IMR-90 (cell line): Measurements from ENCODE around the gene TCEA2. TPM values are rescaled to one million over a fixed set of nuclear protein-coding genes. Genes with fewer than 3 reads are reported as not detected.

Source experiments
- ATAC-seq: fragments of 200-7000 bp; cut with Tn5 transposase; 2 replicates; pipeline ENCODE4 v1.9.1; 2020; ENCODE audit warnings: low read depth, mild to moderate bottlenecking, moderate library complexity
- BruUV-seq: library from RNA; stranded (reverse); fragments of 400-500 nt; replicated peaks from 2 replicates; lab custom pipeline; 2021; lab: Mats Ljungman, UMichigan
- CTCF ChIA-PET: fragments of 300-600 bp; formaldehyde crosslinking; extraction: SDS; loops from one replicate; lab custom pipeline; 2021; ENCODE audit warnings: antibody characterized with exemption; lab: Yijun Ruan, JAX
- POLR2A ChIA-PET: fragments of 300-600 bp; sonication (Branson Sonifier 250); formaldehyde crosslinking; loops from one replicate; lab custom pipeline; 2022; ENCODE audit warnings: antibody characterized with exemption; ENCODE audit not compliant: unreplicated experiment; lab: Charles Lee
- DNase-seq: peaks from one replicate; pipeline ENCODE4 v3.0.0; 2013
- H2AFZ ChIP-seq: replicated peaks from 2 replicates; pipeline ENCODE3; 2013; ENCODE audit warnings: low read length, mild to moderate bottlenecking; ENCODE audit not compliant: poor library complexity
- H2AK5ac ChIP-seq: 2 replicates; pipeline ENCODE4 v1.6.1; 2013; ENCODE audit warnings: low read depth, low read length, inconsistent platforms
- H2AK9ac ChIP-seq: replicated peaks from 2 replicates; pipeline ENCODE3; 2013; ENCODE audit warnings: mild to moderate bottlenecking, low read depth, low read length, moderate library complexity; ENCODE audit not compliant: poor library complexity
- H2BK120ac ChIP-seq: 2 replicates; pipeline ENCODE4 v1.6.1; 2013; ENCODE audit warnings: low read depth, low read length, inconsistent platforms
- H2BK15ac ChIP-seq: 3 replicates; pipeline ENCODE4 v1.6.1; 2013; ENCODE audit warnings: low read depth, low read length, inconsistent platforms
- H2BK20ac ChIP-seq: 2 replicates; pipeline ENCODE4 v1.6.1; 2013; ENCODE audit warnings: low read depth, mild to moderate bottlenecking, inconsistent platforms, low read length, moderate library complexity
- H2BK5ac ChIP-seq: 2 replicates; pipeline ENCODE4 v1.6.1; 2013; ENCODE audit warnings: mild to moderate bottlenecking, low read depth, low read length, inconsistent platforms; ENCODE audit not compliant: poor library complexity, severe bottlenecking
- H3K14ac ChIP-seq: replicated peaks from 2 replicates; pipeline ENCODE4 v1.6.1; 2013; ENCODE audit warnings: low read depth, low read length, inconsistent platforms
- H3K18ac ChIP-seq: 2 replicates; pipeline ENCODE4 v1.6.1; 2013; ENCODE audit warnings: low read depth, low read length, control low read depth
- H3K23ac ChIP-seq: 2 replicates; pipeline ENCODE4 v1.6.1; 2013; ENCODE audit warnings: low read depth, low read length, inconsistent platforms
- H3K27ac ChIP-seq: 2 replicates; pipeline ENCODE4 v1.5.1; 2013; ENCODE audit warnings: mild to moderate bottlenecking, control low read depth, low read length; ENCODE audit not compliant: insufficient read depth
- H3K27me3 ChIP-seq: 2 replicates; pipeline ENCODE4 v1.6.1; 2013; ENCODE audit warnings: low read length; ENCODE audit not compliant: control insufficient read depth, insufficient read depth
- H3K36me3 ChIP-seq: 2 replicates; pipeline ENCODE4 v1.6.1; 2013; ENCODE audit warnings: low read length, mixed read lengths; ENCODE audit not compliant: control insufficient read depth, insufficient read depth
- H3K4ac ChIP-seq: 2 replicates; pipeline ENCODE4 v1.6.1; 2013; ENCODE audit warnings: low read depth, low read length, inconsistent platforms
- H3K4me1 ChIP-seq: 2 replicates; pipeline ENCODE4 v1.6.1; 2013; ENCODE audit warnings: low read length, mixed read lengths; ENCODE audit not compliant: control insufficient read depth, insufficient read depth
- H3K4me2 ChIP-seq: 2 replicates; pipeline ENCODE4 v1.6.1; 2013; ENCODE audit warnings: low read depth, mild to moderate bottlenecking, control low read depth, low read length, moderate library complexity
- H3K4me3 ChIP-seq: 2 replicates; pipeline ENCODE4 v1.5.1; 2013; ENCODE audit warnings: low read depth, mild to moderate bottlenecking, control low read depth, low read length, moderate library complexity; ENCODE audit not compliant: insufficient read depth
- H3K56ac ChIP-seq: 2 replicates; pipeline ENCODE4 v1.6.1; 2013; ENCODE audit warnings: low read length, inconsistent platforms; ENCODE audit not compliant: insufficient read depth; ENCODE audit errors: extremely low read depth
- H3K79me1 ChIP-seq, 2 experiments: 2 replicates each; pipeline ENCODE4 v1.6.1; 2013; ENCODE audit warnings: low read length in 2 of 2, inconsistent platforms in 1 of 2, low read depth in 1 of 2
- H3K9ac ChIP-seq: 2 replicates; pipeline ENCODE4 v1.6.1; 2013; ENCODE audit warnings: low read depth, low read length, control low read depth
- H3K9me1 ChIP-seq: 2 replicates; pipeline ENCODE4 v1.6.1; 2013; ENCODE audit warnings: low read length, inconsistent platforms; ENCODE audit not compliant: insufficient read depth
- H3K9me3 ChIP-seq: 2 replicates; pipeline ENCODE4 v1.6.1; 2013; ENCODE audit warnings: low read length; ENCODE audit not compliant: control insufficient read depth, insufficient read depth
- H4K20me1 ChIP-seq: 2 replicates; pipeline ENCODE4 v1.6.1; 2013; ENCODE audit warnings: low read length, inconsistent platforms; ENCODE audit not compliant: insufficient read depth
- H4K5ac ChIP-seq: 2 replicates; pipeline ENCODE4 v1.6.1; 2013; ENCODE audit warnings: mild to moderate bottlenecking, low read depth, low read length, control low read depth
- H4K8ac ChIP-seq, 2 experiments: 2 replicates each; pipeline ENCODE4 v1.6.1; 2013; ENCODE audit warnings: low read depth in 2 of 2, low read length in 2 of 2, control low read depth in 1 of 2, inconsistent platforms in 1 of 2
- H4K91ac ChIP-seq: 2 replicates; pipeline ENCODE4 v1.6.1; 2013; ENCODE audit warnings: low read depth, low read length, inconsistent platforms; ENCODE audit not compliant: insufficient read depth
- RAD21 ChIP-seq: IDR thresholded peaks from 2 replicates; pipeline ENCODE4 v1.6.1; 2012; ENCODE audit warnings: low read length, improper control_type of control experiment
- RCOR1 ChIP-seq: IDR thresholded peaks from 2 replicates; pipeline ENCODE4 v1.6.1; 2012; ENCODE audit warnings: mild to moderate bottlenecking, low read length, improper control_type of control experiment; ENCODE audit not compliant: insufficient replicate concordance
- RFX5 ChIP-seq: IDR thresholded peaks from 2 replicates; pipeline ENCODE4 v1.8.0; 2012; ENCODE audit warnings: low read depth, mild to moderate bottlenecking, low read length, moderate library complexity
- WGBS, 2 experiments: methylation state at CpG; one replicate each; pipeline versions ENCODE4 v1.1.5 to v1.1.7; 2013; ENCODE audit warnings: missing lambda C conversion rate in 2 of 2; ENCODE audit not compliant: insufficient read length in 1 of 2; ENCODE audit errors: extremely low coverage in 2 of 2; 5-methylcytosine and 5-hydroxymethylcytosine counted together
- dilution Hi-C: fragments of 300-500 bp; cut with HindIII; formaldehyde crosslinking; loops from one replicate; pipeline ENCODE4 v1.14.3; 2018; ENCODE audit warnings: low sequenced_read_pairs; ENCODE audit not compliant: unreplicated experiment
- in situ Hi-C: fragments of 300-500 bp; cut with MboI; formaldehyde crosslinking; loops from 3 replicates; pipeline ENCODE4 v1.14.3; 2019; ENCODE audit warnings: low sequenced_read_pairs, inconsistent platforms, mixed read lengths
- intact Hi-C: fragments of 100-400 bp; cut with micrococcal nuclease; formaldehyde crosslinking; loops from 2 replicates; pipeline ENCODE4 v1.10.0; 2022
- polyA plus RNA-seq, 3 experiments: library from polyadenylated mRNA; depleted of rRNA; stranded (reverse); fragments of >200 nt; gene quantifications; 2 replicates each; pipeline ENCODE4 v1.2.3, GENCODE V29; 2012; ENCODE audit warnings: low replicate concordance in 1 of 3
- total RNA-seq: library from RNA; depleted of rRNA; stranded (reverse); fragments of >200 nt; gene quantifications from 2 replicates; pipeline ENCODE4 v1.2.3, GENCODE V29; 2012

Gene TCEA2
- total and polyA plus RNA-seq, 2 of the 4 experiments (the other 2 are of a cell fraction): 9.3 to 30.0 TPM

DNA sequence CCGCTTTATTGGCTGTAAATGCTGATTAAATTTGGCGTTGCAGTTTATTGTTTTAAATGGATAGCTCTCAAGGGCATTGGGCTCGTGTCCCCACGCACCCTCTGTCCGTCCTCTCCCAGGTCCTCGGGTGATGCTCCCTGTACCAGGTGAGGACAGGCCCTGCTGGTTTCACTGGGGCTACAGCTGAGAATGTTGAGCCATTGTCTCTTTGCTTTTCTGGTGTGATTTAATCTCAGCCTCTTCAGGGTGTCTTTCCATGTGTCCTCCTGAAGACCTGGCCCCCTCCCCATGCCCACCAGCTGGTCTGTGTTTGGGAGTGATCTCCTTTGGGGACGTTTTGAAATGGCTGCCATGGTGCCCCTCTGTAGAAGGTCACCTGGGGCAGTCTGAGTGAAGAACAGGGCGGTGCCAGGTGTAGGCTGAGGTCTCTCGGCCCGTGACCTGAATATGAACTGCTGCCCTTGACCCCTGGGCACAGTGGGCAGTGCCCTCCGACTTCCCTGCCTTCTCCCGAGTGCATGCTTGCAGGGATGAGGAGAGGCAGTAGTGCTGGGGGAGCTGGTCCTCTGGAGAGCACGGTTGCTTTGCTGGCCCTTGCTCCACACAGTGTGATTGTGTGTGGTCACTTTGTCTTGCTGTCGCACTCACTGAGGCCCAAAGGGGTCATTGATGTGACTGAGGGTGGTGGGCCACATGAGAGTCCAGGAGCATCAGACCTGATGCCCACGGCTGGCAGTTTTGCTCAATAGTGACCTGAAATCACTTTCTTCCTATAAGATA, 39.4 kb upstream of the TCEA2 start:
- no peak overlapping the region for H2BK20ac ChIP-seq
- H3K56ac ChIP-seq: no peak overlapping the region
- no peak overlapping the region for H2AFZ ChIP-seq
- ATAC-seq: no peak
- H3K4me3 ChIP-seq: no peak overlapping the region
- BruUV-seq: no TSS peak
- H3K27ac ChIP-seq: no peak overlapping the region
- TF ChIP-seq RFX5: no peak
- TF ChIP-seq RAD21: no peak
- no peak for TF ChIP-seq RCOR1
- H3K36me3 ChIP-seq: peaks cover 71% of the 10 kb centered on the region
- H3K27me3 ChIP-seq: no peaks in the 10 kb centered on the region
- H3K4me1 ChIP-seq: no peaks in the 10 kb centered on the region
- WGBS, 2 experiments: 100% methylated on average over 2 of the region's 15 CpGs; no CpG with 5 or more reads in 1 of the 2 experiments
- H3K79me1 ChIP-seq: peaks cover 12 to 16% of the 10 kb centered on the region in 2 experiments; a peak in 3 of 4 replicates
- no peak overlapping the region for H3K4ac ChIP-seq
- no peak overlapping the region for H2AK9ac ChIP-seq
- H3K23ac ChIP-seq: no peak overlapping the region
- ChIA-PET POLR2A (no interaction called here), CTCF (interaction anchor here (0.6 kb wide), 1 partner anchor 486 kb away, joined by 3 read pairs; the partner anchor contains the start of gene PTK6)
- no peak overlapping the region for H2BK120ac ChIP-seq
- peaks cover 16% of the 10 kb centered on the region for H4K20me1 ChIP-seq
- H3K4me2 ChIP-seq: no peak overlapping the region
- H3K14ac ChIP-seq: no peak overlapping the region
- no peak overlapping the region for H4K91ac ChIP-seq
- H2BK15ac ChIP-seq: no peak overlapping the region
- H2BK5ac ChIP-seq: no peak overlapping the region
- no peak overlapping the region for H4K5ac ChIP-seq
- dilution Hi-C loops (no loop called here), in situ Hi-C loops (no loop called here), intact Hi-C loops (no loop called here)
- no peak overlapping the region for H3K9ac ChIP-seq
- DNase-seq: no peak
- H4K8ac ChIP-seq: no peak overlapping the region
- no peak overlapping the region for H3K18ac ChIP-seq
- no peak overlapping the region for H2AK5ac ChIP-seq
- H3K9me1 ChIP-seq: peaks cover 4% of the 10 kb centered on the region; the same call in 1 of the 2 replicates
- H3K9me3 ChIP-seq: no peaks in the 10 kb centered on the region
